Stimulated activated CD8-positive, alpha-beta memory T cell treated with anti-CD3 and anti-CD28 coated beads, Interleukin-15, amount 100 ng/mL, for 24 hours (primary cell): ENCODE data around the gene SRSF8.
A peak's percentile ranks its signal among the peaks of the same experiment; 100 is the strongest.

Experiments used
- DNase-seq: peaks from one replicate; pipeline ENCODE4 v3.0.0-alpha.2; 2020; ENCODE audit warnings: low read depth

The SRSF8 gene

DNA sequence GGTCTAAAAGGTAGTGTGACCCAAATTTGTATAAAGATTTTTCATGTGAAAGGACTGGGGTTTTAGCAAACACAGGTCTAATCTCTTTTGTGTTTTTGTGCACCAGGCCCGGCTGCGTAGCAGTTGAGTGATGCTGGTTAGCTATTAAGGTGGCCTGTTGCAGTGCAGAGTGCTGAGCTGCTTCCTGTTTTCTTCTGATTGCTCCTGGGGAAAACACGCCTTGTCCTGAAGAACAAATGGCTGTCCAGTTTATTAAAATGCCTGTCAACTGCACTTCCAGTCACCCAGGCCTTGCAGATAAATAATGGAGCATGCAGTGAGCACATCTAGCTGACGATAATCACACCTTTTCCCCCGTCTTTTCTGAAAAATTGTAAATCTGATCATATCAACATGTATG, 1.8 kb downstream of the SRSF8 start:
- DNase-seq: no peak

DNA sequence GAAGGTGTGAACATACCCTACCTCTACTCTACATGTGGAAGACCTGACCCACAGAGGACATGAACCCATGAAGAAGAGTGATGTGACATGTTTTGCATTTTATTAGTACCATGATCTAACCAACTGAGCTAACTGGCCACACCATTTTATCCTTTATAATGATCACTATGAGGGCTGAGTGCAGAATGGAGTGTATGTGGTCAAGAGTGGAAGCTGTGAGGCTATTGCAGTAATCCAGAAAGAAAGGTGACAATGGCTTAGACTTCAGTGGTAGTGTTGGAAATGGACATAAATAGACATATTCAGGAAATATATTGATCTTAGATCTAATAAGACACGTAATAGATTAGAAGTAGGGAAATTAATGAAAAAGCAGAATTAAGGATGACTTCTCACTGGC, 3.8 kb downstream of the SRSF8 start:
- DNase-seq: no peak

DNA sequence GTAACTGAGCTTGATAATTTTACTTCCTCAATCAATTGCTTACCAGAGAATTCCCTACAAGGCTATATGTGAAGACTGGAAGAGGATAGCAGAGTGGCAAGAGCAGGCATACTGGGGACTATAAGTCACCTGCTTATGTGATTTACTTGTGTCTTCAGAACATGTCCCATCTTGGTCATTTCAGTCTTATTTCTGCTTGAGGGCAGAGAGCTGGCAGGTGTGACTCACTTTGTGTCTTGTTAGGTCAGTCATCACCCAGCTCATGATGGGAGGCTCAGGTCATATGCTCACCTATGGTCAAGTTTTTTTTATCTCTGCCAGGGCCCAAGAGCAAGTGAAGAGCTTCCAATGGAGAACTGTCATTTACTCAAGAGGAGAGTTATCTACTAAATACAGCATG, 6.2 kb downstream of the SRSF8 start:
- no peak for DNase-seq

DNA sequence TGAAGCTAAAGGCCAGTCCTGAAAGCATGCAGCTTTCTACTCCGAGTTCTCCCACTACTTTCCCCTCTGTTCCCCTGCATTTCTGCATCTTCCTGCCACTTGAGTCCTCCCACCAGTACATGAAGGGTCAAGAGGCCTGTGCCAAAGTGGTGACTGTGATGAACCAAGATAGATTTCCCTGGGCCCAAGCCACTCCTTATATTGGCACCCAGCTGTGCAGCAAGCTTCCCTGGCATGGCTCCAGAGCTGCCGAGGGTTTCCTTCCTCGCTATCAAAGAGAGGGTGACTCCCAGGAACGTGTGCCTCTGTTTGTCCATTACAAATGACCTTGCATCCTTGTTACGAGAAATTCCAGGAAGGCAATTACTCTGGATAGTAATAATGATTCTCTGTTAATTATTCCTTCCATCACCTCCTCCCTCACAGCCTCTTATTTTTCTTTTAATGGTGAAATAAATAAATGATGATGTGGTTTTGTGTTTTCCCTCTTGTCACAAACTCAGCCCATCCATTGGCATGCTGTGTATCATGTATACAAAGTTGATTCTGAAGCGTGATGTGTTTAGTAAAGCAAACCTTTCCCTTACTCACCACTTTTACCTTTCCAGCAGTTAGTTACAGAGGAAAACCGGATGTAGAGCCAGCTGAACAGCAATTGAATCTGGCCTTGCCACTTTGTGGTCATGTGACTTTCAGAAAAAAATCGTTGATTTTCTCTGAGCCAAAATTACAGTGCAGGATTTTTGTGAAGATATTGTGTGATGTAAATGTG, 8.3 kb downstream of the SRSF8 start:
- no peak for DNase-seq

DNA sequence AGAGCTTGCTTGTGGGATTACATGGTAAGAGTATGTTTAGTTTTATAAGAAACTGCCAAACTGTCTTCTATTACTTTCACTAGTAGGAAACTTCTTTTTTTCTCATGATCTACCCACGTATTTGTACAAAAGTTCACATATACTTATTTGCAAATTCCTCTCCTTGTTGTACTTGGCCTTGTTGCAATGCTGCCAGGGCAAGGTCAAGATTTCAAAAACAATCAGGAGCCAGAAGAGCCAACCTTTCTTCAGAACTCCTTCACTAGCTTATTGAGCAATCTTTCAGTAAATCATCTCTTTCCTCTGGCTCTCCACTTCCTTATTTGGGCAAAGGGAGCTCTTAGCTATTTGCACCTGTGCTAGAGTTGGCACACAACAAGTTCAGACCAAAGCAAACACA, 9.7 kb downstream of the SRSF8 start:
- no peak for DNase-seq

DNA sequence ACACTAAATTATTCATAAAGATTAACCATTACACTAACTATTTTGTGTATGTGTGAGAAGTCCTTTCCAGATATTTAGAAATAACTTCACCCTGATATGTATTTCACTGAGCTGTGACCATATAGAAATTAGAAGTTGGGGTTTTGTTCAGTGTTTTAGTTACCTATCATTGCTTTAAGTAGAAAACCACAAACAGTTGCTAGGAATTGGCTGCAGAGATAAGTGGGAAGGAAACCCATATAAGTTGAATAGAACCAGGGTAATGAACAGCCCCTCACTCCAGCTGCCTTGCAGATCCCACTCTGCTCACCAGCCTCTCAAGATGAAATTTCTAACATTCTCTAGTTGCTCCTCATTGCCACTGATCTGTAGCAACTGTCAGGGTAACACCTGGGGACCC, 10.3 kb downstream of the SRSF8 start:
- DNase-seq: no peak

DNA sequence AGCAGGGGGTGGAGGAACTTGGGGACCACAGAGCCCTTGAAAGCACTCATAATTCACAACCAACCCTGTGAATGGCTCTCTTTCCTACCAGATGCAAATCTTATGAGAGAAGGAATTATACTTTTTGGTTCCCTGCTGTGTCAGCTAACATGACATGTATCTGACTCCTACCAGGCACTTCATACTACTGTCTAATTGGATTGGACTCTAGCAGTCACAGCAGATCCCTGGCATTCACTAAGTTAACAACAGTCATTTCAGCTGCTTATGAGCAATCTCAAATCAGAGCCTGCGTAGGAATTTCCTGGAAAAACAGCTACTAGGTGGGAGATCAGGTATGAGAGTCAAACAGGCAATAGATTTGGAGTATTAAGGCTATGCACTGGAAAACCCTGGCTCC, 11.8 kb downstream of the SRSF8 start:
- no peak for DNase-seq

DNA sequence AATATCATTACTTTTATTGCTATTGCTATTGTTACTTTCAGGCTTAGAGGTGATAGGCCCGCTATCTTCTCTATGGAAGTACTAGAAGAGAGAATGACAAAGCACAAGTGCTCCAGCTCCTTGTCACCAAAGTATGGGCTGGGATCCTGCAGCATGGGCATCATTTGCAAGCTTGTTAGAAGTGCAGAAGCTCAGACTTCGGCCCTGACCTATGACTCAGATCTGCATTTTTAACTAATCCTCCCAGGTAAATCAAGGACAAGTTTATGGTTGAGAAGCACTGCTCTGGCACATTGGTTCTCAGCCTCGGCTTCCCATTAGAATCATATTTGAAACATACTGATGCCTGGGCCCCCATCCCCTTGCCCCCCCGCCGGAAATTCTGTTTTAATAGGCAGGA, 14.3 kb downstream of the SRSF8 start:
- DNase-seq: no peak

DNA sequence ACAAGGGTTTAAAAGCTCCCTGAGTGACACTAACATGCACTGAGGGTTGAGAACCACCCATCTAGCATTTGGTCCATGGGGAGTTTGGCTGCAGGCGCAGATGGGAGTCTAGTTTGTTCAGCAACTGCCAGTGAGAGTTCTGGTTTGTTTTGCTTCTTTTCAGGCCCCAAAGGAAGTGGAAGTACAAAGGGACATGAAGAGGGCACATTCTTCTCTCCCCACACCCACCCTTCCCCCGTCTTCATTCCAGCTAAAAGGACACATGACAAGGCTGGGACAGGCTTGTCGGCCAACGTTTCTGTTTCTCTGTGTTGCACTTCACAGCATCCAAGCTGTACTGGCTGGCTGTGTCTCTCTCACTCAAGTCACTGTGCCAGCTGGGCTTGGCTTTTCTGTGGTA, 14.7 kb downstream of the SRSF8 start:
- no peak for DNase-seq

DNA sequence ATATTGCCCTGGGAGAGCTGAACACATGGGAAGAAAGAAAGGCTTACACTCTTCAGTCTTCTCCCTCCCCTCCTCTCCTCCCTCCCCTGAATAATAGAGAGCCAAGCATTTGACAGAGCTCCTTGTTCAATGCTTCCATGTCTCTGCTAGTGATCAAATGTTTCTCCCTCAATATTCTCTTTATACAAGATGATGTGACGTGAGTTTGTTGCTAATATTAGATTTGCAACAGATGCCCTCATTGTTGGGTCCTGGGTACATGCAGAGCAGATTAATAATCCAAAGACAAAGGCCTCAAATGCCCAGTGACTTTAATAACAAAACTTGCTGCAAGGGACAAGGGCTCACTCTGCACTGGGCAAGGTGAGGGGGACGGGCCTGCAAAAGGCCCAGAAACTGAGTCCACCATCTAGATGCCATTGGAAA, 15.9 kb downstream of the SRSF8 start:
- DNase-seq: no peak

DNA sequence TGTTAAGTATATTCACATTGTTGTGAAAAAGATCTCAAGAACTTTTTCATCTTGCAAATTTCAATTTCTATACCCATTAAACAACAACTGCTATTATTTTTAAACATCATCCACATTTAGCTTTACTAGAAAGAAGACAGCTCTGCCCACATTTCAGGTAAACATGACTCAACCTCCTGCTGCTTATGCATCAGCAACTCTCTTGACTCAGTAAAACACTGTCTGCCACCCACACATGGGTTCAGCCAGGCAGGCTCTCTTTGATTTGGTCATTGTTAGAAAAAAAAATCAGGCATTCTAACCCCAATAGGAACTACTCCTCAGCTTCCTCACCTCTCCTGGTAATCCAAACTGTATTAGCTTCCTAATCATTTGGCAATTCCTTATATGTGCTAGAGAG, 17.8 kb downstream of the SRSF8 start:
- no peak for DNase-seq

DNA sequence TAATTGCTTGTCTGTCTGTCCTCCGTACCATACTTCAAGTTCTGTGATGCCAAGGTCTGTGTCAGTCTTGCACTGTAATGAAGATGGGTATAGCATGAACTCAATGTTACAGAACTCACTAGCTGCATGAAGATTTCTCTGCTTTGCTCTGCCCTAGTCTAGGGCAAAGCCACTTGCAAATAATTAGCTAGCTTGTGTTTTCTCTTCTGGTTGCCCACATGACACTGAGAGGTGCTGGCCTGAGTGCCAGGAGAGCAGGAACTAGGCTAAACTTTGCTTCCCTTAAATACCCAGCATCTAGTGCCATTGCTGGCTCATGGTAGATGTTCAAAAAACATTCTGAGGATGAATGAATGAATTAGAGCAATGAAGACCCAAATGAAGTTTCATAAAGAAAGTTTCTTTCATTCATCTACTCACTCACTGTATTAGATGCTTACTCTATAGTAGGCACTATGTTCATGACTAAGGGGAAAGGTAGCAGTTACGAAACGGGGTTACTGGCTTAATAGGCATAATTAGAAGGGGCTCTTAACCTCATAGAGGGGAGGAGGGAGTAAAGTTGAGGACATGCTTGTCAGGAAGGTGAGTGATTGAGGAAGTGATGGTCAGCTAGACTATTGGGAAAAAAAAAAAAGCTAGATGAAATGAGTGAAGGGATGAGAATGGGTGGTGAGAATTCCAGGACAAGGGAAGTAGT, 18.5 kb downstream of the SRSF8 start:
- DNase-seq: no peak

DNA sequence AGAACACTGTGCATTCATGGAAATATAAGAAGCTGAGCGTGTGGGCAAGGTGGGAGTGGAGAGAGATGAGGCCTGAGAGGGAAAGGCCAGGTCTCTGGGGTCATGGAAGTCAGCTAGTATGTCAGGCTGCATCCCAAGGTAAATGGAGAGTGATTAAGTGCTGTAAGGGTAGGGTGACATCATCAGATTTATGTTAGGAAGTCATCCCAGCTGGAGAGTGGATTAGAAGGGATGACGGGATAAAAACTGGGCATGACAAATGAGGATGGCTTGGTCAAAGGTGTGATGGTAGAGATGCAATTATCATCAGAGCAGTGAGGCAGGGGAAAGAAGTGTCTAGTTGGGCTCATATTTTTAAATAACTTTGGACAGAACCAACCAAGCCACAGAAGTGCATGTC, 19.4 kb downstream of the SRSF8 start:
- DNase-seq: no peak

DNA sequence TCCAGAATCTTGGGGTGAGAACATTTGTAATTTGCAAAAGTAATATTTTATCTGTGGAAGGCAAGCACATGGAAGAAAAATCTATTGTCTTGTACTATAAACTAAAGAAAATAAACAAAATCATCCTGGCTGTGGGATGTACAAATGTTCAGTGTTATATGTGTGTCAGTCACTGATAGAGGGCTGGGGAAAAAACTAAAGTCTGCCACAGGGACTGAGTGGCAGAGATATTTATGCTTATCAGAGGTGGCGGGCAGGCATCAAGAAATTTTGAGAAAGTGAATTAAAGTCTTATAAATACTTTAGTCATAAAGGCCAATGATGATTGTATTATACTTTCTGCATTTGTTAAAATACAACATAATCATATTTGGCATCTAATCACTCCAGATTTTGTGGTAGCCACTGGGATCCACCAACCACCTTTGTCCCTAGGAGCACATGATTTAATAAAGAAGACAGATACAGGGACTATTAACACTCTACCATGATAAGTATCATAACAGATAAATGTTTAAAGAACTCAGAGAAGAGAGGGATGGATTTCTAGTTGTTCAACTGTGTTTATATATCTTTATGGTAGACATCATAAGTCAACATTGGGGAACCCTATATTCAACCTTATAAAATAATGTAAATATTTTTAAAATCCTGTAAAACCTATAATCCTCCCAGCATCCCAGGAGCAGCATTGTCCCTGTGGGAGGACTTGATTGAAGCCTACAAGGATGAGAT, 20.3 kb downstream of the SRSF8 start:
- DNase-seq: no peak

DNA sequence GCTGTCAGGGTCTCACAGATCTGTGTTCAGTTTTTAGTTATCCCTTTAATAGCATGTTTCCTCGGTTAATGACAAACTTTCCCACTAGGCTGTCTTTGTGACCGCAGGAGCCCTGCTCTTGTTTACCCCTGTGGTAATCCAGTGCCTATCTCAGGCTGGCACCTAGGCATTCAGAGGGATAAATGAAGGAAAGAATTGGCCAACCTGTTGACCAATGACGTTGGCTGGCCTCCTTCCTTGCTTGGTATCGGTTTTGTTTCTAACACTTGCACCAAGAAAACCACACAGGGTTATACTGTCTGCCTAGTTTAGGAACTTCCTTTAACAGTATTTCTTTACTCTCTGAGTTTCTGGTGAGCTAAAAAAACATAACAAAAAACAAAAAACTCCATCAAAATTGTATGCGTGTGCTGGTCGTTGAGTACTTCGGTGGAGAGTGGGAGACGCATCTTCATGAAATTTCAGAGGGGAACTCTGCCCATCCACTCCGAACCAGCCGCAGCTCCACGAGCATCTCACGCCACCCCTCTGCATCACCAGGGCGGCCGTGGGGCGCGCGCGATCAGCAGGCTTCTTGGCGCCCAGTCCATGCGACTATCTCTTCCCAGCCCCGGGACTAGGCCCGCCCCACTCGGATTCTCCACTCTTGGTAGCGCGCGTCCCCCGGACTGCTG, 22.4 kb downstream of the SRSF8 start:
- no peak for DNase-seq

DNA sequence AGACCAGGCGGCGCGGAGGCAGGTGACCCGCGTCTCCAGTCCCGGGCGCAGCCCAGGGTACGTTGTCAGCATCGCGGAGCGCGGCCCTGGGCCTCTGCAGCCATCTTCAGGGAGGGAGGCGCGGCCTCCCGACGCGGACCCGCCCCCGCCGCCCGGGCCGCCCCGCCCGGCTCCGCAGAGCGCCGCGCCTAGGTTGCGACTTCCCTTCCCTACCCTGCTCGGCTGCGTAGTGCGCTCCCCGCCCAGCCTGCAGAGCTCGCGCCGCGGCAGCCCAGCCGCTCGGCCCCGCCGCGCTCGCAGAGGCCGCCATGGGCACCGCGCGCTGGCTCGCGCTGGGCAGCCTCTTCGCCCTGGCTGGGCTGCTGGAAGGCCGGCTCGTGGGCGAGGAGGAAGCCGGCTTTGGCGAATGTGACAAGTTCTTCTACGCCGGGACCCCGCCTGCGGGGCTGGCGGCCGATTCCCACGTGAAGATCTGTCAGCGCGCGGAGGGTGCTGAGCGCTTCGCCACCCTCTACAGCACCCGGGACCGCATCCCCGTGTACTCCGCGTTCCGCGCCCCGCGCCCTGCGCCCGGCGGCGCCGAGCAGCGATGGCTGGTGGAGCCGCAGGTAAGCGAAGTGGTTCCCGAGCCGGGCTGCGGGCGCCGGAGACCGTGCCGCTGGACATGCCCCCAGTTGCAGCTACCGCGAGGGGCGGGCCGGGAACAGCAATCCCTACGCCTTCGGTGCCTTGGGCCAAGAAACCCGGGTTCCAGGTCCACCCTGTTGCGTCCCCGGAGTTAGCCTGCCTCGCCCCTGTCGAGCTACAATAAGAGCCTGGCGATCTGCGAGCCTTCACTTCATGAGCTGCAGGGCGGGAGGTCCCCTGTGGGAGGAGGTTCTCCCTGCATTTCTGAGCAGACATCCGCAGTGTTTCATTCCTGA, 23.2 kb downstream of the SRSF8 start, which contains the start of gene ENDOD1:
Gene ENDOD1, plus strand, starts transcription at position 227 of the 923 bp plus-strand sequence. Its CDS starts 82 bp downstream, at position 309.
- peak; percentile 64 for DNase-seq

DNA sequence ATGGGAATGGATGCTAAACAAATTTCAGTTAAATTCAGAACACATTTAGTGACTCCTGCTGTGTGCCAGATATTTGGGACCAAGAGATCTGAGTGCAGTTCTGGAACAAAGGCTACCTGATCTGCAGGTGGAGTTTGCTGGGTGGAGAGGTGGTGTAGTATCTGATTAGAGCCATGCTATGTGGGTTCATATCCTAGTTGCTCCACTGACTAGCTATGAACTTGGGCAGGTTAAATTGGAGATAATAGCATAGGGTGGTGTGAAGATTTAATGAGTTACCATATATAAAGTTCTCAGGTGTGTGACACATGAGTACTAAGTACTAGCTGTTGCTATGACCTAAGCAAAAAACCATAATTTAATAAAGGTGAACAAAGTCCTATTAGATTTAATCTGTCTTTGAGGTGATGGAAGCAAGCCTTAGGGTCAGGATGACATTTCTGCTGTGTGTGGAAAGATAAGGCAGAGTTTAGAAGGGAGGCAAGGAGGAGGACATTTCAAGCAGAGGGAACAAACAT, 25.0 kb downstream of the SRSF8 start:
- no peak for DNase-seq

DNA sequence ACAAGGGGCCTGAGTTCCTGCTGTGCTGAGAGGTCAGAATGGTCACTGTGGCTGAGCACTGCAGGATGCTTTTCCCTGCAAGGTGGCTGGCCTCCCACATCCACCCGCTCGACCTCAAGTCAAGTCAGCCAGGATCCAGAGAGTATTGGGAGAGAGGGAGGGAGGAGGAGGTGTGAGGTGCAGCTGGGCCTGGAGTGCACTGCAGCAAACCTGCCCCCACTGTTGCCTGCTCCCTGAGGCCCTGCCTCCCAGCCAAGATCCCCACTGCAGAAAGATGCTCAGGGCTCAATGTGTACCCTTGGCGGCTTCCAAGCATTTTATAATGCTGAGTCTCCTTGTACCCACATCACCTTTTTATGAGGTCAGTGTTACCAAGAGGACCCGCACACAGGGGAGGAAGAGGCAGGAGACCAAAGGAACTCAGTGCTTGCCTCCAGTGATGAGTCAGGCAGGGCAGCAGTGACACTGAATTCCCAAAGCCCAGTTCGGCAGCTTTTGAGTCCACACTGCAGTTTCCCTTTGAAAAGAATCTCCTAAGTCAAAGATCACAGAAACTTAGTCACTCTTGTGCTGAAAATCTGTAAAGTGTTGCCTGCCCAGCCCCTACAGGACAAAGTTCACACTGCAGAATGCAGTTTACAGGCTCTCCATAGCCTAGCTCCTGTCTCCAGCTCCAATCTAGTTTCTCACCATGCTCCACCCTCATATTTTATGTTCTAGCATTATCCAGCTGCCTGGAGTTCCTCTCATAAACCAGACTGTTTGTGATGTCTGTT, 26.0 kb downstream of the SRSF8 start:
- DNase-seq: no peak

DNA sequence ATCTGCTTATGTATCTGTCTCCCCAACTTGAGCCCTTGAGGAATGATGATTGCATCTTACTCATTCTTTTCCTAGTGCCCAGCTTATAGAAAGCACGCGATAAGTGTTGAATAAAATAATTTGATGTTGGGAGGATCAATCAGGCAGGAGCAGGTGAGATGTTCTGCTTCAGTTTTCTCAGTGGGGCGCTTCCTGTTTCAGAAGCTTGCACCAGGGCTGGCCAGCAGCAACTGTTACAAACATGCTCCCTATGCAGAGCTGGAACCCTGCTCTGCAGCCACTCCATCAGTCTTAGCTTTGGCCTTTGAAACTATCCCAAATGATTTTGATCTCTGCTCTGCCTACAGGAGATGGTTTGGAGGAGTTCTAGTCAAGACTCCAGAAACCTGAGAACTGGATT, 26.8 kb downstream of the SRSF8 start:
- no peak for DNase-seq

DNA sequence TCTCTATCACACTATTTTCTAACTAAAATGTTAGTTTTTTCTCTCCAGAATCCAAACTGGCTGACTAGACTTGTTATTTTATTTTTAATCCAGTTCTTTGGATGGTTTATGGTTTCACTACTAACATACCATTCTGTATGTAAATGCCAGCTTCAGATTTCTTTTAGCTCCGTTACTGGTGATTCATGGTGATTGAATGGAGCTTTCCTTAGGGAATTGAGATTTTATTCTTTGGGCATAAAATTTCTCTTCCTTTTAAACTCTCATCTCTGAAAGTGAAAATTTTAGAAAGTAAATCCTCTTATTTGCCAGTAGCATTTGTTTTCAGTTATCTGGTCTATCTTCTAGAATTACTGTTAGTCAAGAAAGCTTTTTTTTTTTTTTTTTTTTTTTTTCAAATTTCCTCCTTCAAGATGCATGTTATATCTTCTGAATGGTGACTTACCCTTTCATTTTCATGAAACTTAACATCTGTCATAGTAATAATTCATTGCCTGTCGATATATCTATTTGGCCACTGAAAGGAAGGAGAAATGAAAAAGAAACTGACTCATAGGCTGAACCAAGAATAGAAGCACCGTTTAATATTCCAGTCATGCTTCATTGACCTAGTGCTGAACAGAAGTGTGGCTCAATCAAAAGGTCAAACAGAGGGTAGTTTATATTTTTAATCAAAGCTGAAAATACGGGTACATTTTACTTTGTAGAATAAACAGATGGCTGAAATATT, 29.3 kb downstream of the SRSF8 start:
- no peak for DNase-seq
